ENCODE results near the gene PRTFDC1.

DNA sequence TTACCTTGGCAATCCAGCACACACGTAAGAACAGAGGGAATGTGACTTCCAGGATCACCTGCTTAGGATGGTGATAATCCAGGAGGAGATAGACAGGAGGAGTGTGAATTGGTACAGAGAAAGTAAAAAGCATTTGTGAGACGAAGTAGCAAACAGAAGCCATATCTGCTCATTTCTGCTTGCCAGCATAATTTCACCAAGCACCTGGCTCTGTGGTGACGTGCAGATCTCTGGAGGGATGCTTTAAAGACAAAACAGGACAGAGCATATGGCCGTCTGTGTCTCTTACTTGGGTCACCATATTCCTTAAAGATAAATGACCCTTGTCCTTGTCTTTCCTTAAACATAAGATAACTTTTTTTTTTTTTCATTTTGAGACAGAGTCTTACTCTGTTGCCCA lies 138.6 kb downstream of the PRTFDC1 start:
- no peak for TF ChIP-seq CTCF (IDR thresholded peaks at IDR 0.05)
- TF ChIP-seq POLR2A (IDR thresholded peaks at IDR 0.05) = no peak

All from esophagus squamous epithelium (tissue), 4 donors.